ENCODE measurements around the gene COL19A1. TPM values are rescaled to one million over a fixed set of nuclear protein-coding genes. Genes with fewer than 3 reads are reported as not detected.

Gene COL19A1
- total and polyA plus RNA-seq, 2 of the 13 experiments (the other 11 are each of a cell fraction or from before 2014, with no cell fraction given): not detected

- TF ChIP-seq ZNF446 (CRISPR knock-in tag; IDR thresholded peaks at IDR 0.05) (no peak), RNF219 (CRISPR knock-in tag; IDR thresholded peaks at IDR 0.05) (no peak), ZNF430 (CRISPR knock-in tag; IDR thresholded peaks at IDR 0.05) (no peak), SSRP1 (CRISPR knock-in tag; IDR thresholded peaks at IDR 0.05) (no peak), NFKB2 (CRISPR knock-in tag; IDR thresholded peaks at IDR 0.05; ENCODE audit: borderline replicate concordance) (no peak), ZNF224 (CRISPR knock-in tag; IDR thresholded peaks at IDR 0.05) (no peak), RELA (CRISPR knock-in tag; IDR thresholded peaks at IDR 0.05) (no peak), CHCHD3 (CRISPR knock-in tag; IDR thresholded peaks at IDR 0.05) (no peak), SIN3B (IDR thresholded peaks at IDR 0.05; ENCODE audit: low read length) (no peak), ZSCAN29 (CRISPR knock-in tag; conservative IDR thresholded peaks at IDR 0.05) (no peak)
These were observed 162.6 kb downstream of the COL19A1 start (continued) for GRCh38 chr6:70028926-70029325.

GRCh38 chr6:70033781-70034180 is 167.4 kb downstream of the COL19A1 start:
- DNase-seq (ENCODE audit: low spot score) (no peak), FAIRE-seq (no peak), ATAC-seq (no peak)
- no peak overlapping the region for H2AFZ ChIP-seq (ENCODE audit: low read length)
- no peak overlapping the region for H3K4me3 ChIP-seq (replicated peaks in 1 of 3; ENCODE audit: insufficient read depth in 1 of 3, low read depth in 2 of 3, low read length in 3 of 3)
- ChIA-PET CTCF (ENCODE audit: low intra/inter-chr PET ratio, low total read pairs) (no interaction called here), POLR2A (no interaction called here)
- H3K9me3 ChIP-seq (ENCODE audit: low read length): no peaks in the 10 kb centered on the region
- intact Hi-C loops (cut with micrococcal nuclease; ENCODE audit: unreplicated experiment): no loop called here
- H3K4me2 ChIP-seq (ENCODE audit: low read depth, low read length): no peak overlapping the region
- in situ Hi-C loops (cut with HindIII; ENCODE audit: extremely low pct_ligation_motif_present, low pct_unique_long_range_greater_than_20kb): no loop called here
- no peaks in the 10 kb centered on the region for H3K27me3 ChIP-seq (ENCODE audit: control insufficient read depth in 1 of 2, insufficient read depth in 2 of 2, low read length in 2 of 2)
- no peak for TF ChIP-seq MED13 (CRISPR knock-in tag; IDR thresholded peaks at IDR 0.05)
- no peak for TF ChIP-seq ZIK1 (CRISPR knock-in tag; IDR thresholded peaks at IDR 0.05; ENCODE audit: borderline replicate concordance, low read depth)
- TF ChIP-seq GLI4 (CRISPR knock-in tag; IDR thresholded peaks at IDR 0.05; ENCODE audit: borderline replicate concordance): no peak
- no peak for TF ChIP-seq ZSCAN29 (CRISPR knock-in tag; conservative IDR thresholded peaks at IDR 0.05)
- no peak for TF ChIP-seq ZSCAN20 (CRISPR knock-in tag; IDR thresholded peaks at IDR 0.05; ENCODE audit: borderline replicate concordance)
- no peak for TF ChIP-seq PCBP1 (IDR thresholded peaks at IDR 0.05; ENCODE audit: borderline replicate concordance, low read depth, low read length)
- no peaks in the 10 kb centered on the region for H4K20me1 ChIP-seq (ENCODE audit: insufficient read depth, low read length)
- H3K27ac ChIP-seq (ENCODE audit: extremely low read length, insufficient read depth, low read length): no peak overlapping the region
- WGBS (ENCODE audit: low lambda C conversion rate): 25% methylated on average over 3 of the region's 3 CpGs
- no peak overlapping the region for H3K9ac ChIP-seq (ENCODE audit: insufficient read depth, low read depth, low read length)
- no TSS peak for BruUV-seq (replicated peaks)
- no peaks in the 10 kb centered on the region for H3K79me2 ChIP-seq (ENCODE audit: insufficient read depth, low read length)
- no peaks in the 10 kb centered on the region for H3K36me3 ChIP-seq (replicated peaks in 1 of 2; ENCODE audit: control insufficient read depth in 1 of 2, insufficient read depth in 2 of 2, low read length in 2 of 2)
- no peaks in the 10 kb centered on the region for H3K4me1 ChIP-seq (ENCODE audit: insufficient read depth, low read length)
